Body of pancreas (tissue), 4 donors: ENCODE data around the gene IDH2. TPM values are rescaled to one million over a fixed set of nuclear protein-coding genes. Genes with fewer than 3 reads are reported as not detected.

Source experiments
- ATAC-seq: fragments of 150-250 bp; one replicate; pipeline ENCODE4 v1.9.1; 2016
- DNase-seq, 4 donors: peaks; one replicate each; pipeline ENCODE4 v3.0.0-alpha.2; 2019
- H3K27ac ChIP-seq, 4 donors: fragments of 200-600 bp; sonication (generic); 1 replicate in 3 of 4; 2 replicates in 1 of 4; pipeline versions ENCODE4 v1.5.1 to v1.6.1; 2016 to 2019; ENCODE audit warnings: mild to moderate bottlenecking in 1 of 4, mixed read lengths in 1 of 4, moderate library complexity in 1 of 4
- H3K27me3 ChIP-seq, 2 donors: fragments of 200-600 bp; sonication (generic); one replicate each; pipeline ENCODE4 v1.6.0; 2016; ENCODE audit warnings: mild to moderate bottlenecking in 1 of 2
- H3K36me3 ChIP-seq, 2 donors: fragments of 200-600 bp; sonication (generic); replicated peaks in 1 of 2; 2 replicates each; pipeline ENCODE4 v1.5.1; 2016; ENCODE audit warnings: low read depth in 2 of 2; ENCODE audit not compliant: insufficient read depth in 1 of 2
- H3K4me1 ChIP-seq: fragments of 200-600 bp; sonication (generic); one replicate; pipeline ENCODE4 v1.6.0; 2016
- H3K4me3 ChIP-seq, 2 donors: fragments of 200-600 bp; sonication (generic); 1 replicate in 1 of 2; 2 replicates in 1 of 2; pipeline ENCODE4 v1.5.1; 2016 to 2019
- H3K9me3 ChIP-seq, 3 donors: fragments of 200-600 bp; sonication (generic); 1 replicate in 2 of 3; 2 replicates in 1 of 3; pipeline ENCODE4 v1.5.1; 2016
- CTCF ChIP-seq, 7 experiments: fragments of 450-650 bp in 4 of 7; fragments of 200-600 bp in 3 of 7; sonication (generic) in 3 of 7; IDR thresholded peaks; one replicate each; pipeline ENCODE4 v1.5.1; 2016 to 2019; ENCODE audit warnings: antibody characterized with exemption in 7 of 7
- POLR2A ChIP-seq, 3 donors: fragments of 450-650 bp; IDR thresholded peaks; one replicate each; pipeline ENCODE4 v1.6.1; 2016; ENCODE audit warnings: antibody characterized with exemption in 3 of 3, mild to moderate bottlenecking in 2 of 3
- WGBS, 2 donors: methylation state at CpG; one replicate each; pipeline ENCODE4 v1.1.5; 2017; 5-methylcytosine and 5-hydroxymethylcytosine counted together
- intact Hi-C: fragments of 100-400 bp; cut with DNase I; formaldehyde crosslinking; loops from one replicate; pipeline ENCODE4 v1.15.1; 2023
- total RNA-seq, 2 donors: library from RNA; depleted of rRNA; stranded (reverse); fragments of >200 nt; gene quantifications; one replicate each; pipeline ENCODE4 v1.1.0, GENCODE V29; 2016

IDH2 gene
- total RNA-seq, 2 donors from 2014 or later, result 77.5 to 78.6 TPM

- H3K9me3 ChIP-seq, result no peaks in the 10 kb centered on the region
- no peak overlapping the region for H3K27ac ChIP-seq
- TF ChIP-seq CTCF (IDR thresholded peaks at IDR 0.05) (no peak), POLR2A (IDR thresholded peaks at IDR 0.05) (no peak)
- H3K36me3 ChIP-seq, result peaks cover 7 to 18% of the 10 kb centered on the region in 2 donors
- intact Hi-C loops, result loop anchor here (5.0 kb wide), 1 partner anchor 72 kb away; no protein-coding TSS in a partner anchor
- H3K27me3 ChIP-seq, result no peaks in the 10 kb centered on the region
- H3K4me3 ChIP-seq, result no peak overlapping the region
- H3K4me1 ChIP-seq, result peaks cover 30% of the 10 kb centered on the region
- no peak for DNase-seq
- no peak for ATAC-seq
- WGBS, 2 donors, result 80 to 86% methylated on average over 4 to 7 of the region's 7 CpGs
Measured at GRCh38 chr15:90078965-90079364, 23.3 kb downstream of the IDH2 start.

- DNase-seq (no peak), ATAC-seq (no peak)
- Histone ChIP-seq H3K27me3 (no peaks in the 10 kb centered on the region), H3K9me3 (no peaks in the 10 kb centered on the region), H3K36me3 (peaks cover 0 to 7% of the 10 kb centered on the region in 2 donors), H3K4me1 (peaks cover 50% of the 10 kb centered on the region), H3K4me3 (no peak overlapping the region), H3K27ac (peak overlapping the region in 3 of 4 donors; percentile 86 to 93 (median 90))
- intact Hi-C loops, result loop anchor here (5.0 kb wide), 1 partner anchor 69 kb away; no protein-coding TSS in a partner anchor
- TF ChIP-seq CTCF (IDR thresholded peaks at IDR 0.05) (no peak), POLR2A (IDR thresholded peaks at IDR 0.05) (no peak)
- 85 to 87% methylated on average over 6 of the region's 6 CpGs for WGBS, 2 donors
Measured at GRCh38 chr15:90076716-90077115, 25.6 kb downstream of the IDH2 start.

GRCh38 chr15:90075420-90076289 lies 26.6 kb downstream of the IDH2 start:
- DNase-seq (peak; percentile 82 to 92 (median 89)), ATAC-seq (peak; percentile 82)
- peak overlapping the region; percentile 79 to 93 (median 88) for H3K27ac ChIP-seq
- intact Hi-C loops, result loop anchor here (5.0 kb wide), 1 partner anchor 68 kb away; no protein-coding TSS in a partner anchor
- peaks cover 0 to 4% of the 10 kb centered on the region in 2 donors for H3K36me3 ChIP-seq
- H3K4me1 ChIP-seq, result peaks cover 58% of the 10 kb centered on the region
- TF ChIP-seq POLR2A (IDR thresholded peaks at IDR 0.05) (no peak), CTCF (IDR thresholded peaks at IDR 0.05) (no peak)
- no peaks in the 10 kb centered on the region for H3K9me3 ChIP-seq
- H3K27me3 ChIP-seq, result no peaks in the 10 kb centered on the region
- 18 to 36% methylated on average over 11 to 13 of the region's 13 CpGs for WGBS, 2 donors
- no peak overlapping the region for H3K4me3 ChIP-seq

- peak; percentile 8 for ATAC-seq
Measured at GRCh38 chr15:90074916-90075315, 27.4 kb downstream of the IDH2 start.

More at GRCh38 chr15:90074916-90075315, 27.4 kb downstream of the IDH2 start:
- no peak for TF ChIP-seq POLR2A (IDR thresholded peaks at IDR 0.05)
- no peak for TF ChIP-seq CTCF (IDR thresholded peaks at IDR 0.05)
- peaks cover 0 to 4% of the 10 kb centered on the region in 2 donors for H3K36me3 ChIP-seq
- intact Hi-C loops, result loop anchor here (5.0 kb wide), 1 partner anchor 68 kb away; no protein-coding TSS in a partner anchor
- H3K9me3 ChIP-seq, result no peaks in the 10 kb centered on the region
- 57 to 66% methylated on average over 5 of the region's 5 CpGs for WGBS, 2 donors
- DNase-seq, result no peak
- peak overlapping the region; percentile 79 to 93 (median 88) for H3K27ac ChIP-seq
- peaks cover 65% of the 10 kb centered on the region for H3K4me1 ChIP-seq
- no peak overlapping the region for H3K4me3 ChIP-seq
- H3K27me3 ChIP-seq, result no peaks in the 10 kb centered on the region
